T-helper 2 cell treated with Interferon-gamma antibody and Interleukin-4, amounts not matched to agents 5 μg/mL and 100 μg/mL, for 36 hours (primary cell): Measurements from ENCODE around the gene ZNF398.

Experiments
- DNase-seq: peaks from one replicate; pipeline ENCODE4 v3.0.0; 2021; ENCODE audit warnings: low spot score
- H3K27ac Mint-ChIP-seq: one replicate; pipeline ENCODE4 v1.8.0; 2021; ENCODE audit warnings: mild to moderate bottlenecking, mixed read lengths
- H3K27me3 Mint-ChIP-seq: one replicate; pipeline ENCODE4 v1.8.0; 2021; ENCODE audit warnings: low read depth, mixed read lengths
- H3K36me3 Mint-ChIP-seq: one replicate; pipeline ENCODE4 v1.8.0; 2021; ENCODE audit warnings: low read depth, mixed read lengths
- H3K4me1 Mint-ChIP-seq: one replicate; pipeline ENCODE4 v1.8.0; 2021; ENCODE audit warnings: low read depth, mixed read lengths
- H3K4me3 Mint-ChIP-seq: one replicate; pipeline ENCODE4 v1.8.0; 2022; ENCODE audit warnings: mild to moderate bottlenecking, moderate library complexity, mixed read lengths
- H3K9me3 Mint-ChIP-seq: one replicate; pipeline ENCODE4 v1.8.0; 2021; ENCODE audit warnings: mixed read lengths

ZNF398 gene

GRCh38 chr7:149147072-149147751 lies at the start of gene ZNF398:
ZNF398 (plus strand) TSS chr7:149147453; CDS start chr7:149147743, 290 bp downstream.
- Mint-ChIP-seq H3K27me3 (no peaks in the 10 kb centered on the region), H3K4me1 (peaks cover 24% of the 10 kb centered on the region), H3K9me3 (no peaks in the 10 kb centered on the region), H3K4me3 (peak within 1 kb of the TSS; percentile 90), H3K27ac (peak within 1 kb of the TSS; percentile 95), H3K36me3 (peaks cover 6% of the 10 kb centered on the region)
- peak; percentile 79 for DNase-seq

GRCh38 chr7:149099058-149099457 lies 48.2 kb upstream of the ZNF398 start:
- DNase-seq, result no peak
- H3K9me3 Mint-ChIP-seq, result no peaks in the 10 kb centered on the region
- H3K4me3 Mint-ChIP-seq, result no peak overlapping the region
- H3K27ac Mint-ChIP-seq, result no peak overlapping the region
- no peaks in the 10 kb centered on the region for H3K36me3 Mint-ChIP-seq
- H3K4me1 Mint-ChIP-seq, result no peaks in the 10 kb centered on the region
- H3K27me3 Mint-ChIP-seq, result no peaks in the 10 kb centered on the region

GRCh38 chr7:149100821-149101220 lies 46.4 kb upstream of the ZNF398 start:
- no peaks in the 10 kb centered on the region for H3K9me3 Mint-ChIP-seq
- H3K27ac Mint-ChIP-seq, result no peak overlapping the region
- no peaks in the 10 kb centered on the region for H3K36me3 Mint-ChIP-seq
- no peaks in the 10 kb centered on the region for H3K27me3 Mint-ChIP-seq
- DNase-seq, result no peak
- no peak overlapping the region for H3K4me3 Mint-ChIP-seq
- no peaks in the 10 kb centered on the region for H3K4me1 Mint-ChIP-seq

GRCh38 chr7:149102666-149103065 lies 44.6 kb upstream of the ZNF398 start:
- no peak for DNase-seq
- Mint-ChIP-seq H3K27ac (no peak overlapping the region), H3K27me3 (no peaks in the 10 kb centered on the region), H3K4me3 (no peak overlapping the region), H3K36me3 (no peaks in the 10 kb centered on the region), H3K9me3 (no peaks in the 10 kb centered on the region), H3K4me1 (no peaks in the 10 kb centered on the region)

GRCh38 chr7:149103424-149103823 lies 43.8 kb upstream of the ZNF398 start:
- H3K27me3 Mint-ChIP-seq, result no peaks in the 10 kb centered on the region
- H3K4me3 Mint-ChIP-seq, result no peak overlapping the region
- no peaks in the 10 kb centered on the region for H3K4me1 Mint-ChIP-seq
- H3K27ac Mint-ChIP-seq, result no peak overlapping the region
- H3K36me3 Mint-ChIP-seq, result no peaks in the 10 kb centered on the region
- DNase-seq, result no peak
- no peaks in the 10 kb centered on the region for H3K9me3 Mint-ChIP-seq

- no peak for DNase-seq
- no peaks in the 10 kb centered on the region for H3K36me3 Mint-ChIP-seq
- no peak overlapping the region for H3K4me3 Mint-ChIP-seq
- H3K4me1 Mint-ChIP-seq, result no peaks in the 10 kb centered on the region
- H3K27ac Mint-ChIP-seq, result no peak overlapping the region
- H3K27me3 Mint-ChIP-seq, result no peaks in the 10 kb centered on the region
- H3K9me3 Mint-ChIP-seq, result no peaks in the 10 kb centered on the region
Observed at GRCh38 chr7:149104214-149104613, 43.0 kb upstream of the ZNF398 start.

- Mint-ChIP-seq H3K4me1 (no peaks in the 10 kb centered on the region), H3K36me3 (no peaks in the 10 kb centered on the region), H3K27ac (no peak overlapping the region), H3K27me3 (no peaks in the 10 kb centered on the region), H3K4me3 (no peak overlapping the region), H3K9me3 (no peaks in the 10 kb centered on the region)
- no peak for DNase-seq
Observed at GRCh38 chr7:149104749-149105148, 42.5 kb upstream of the ZNF398 start.

- DNase-seq, result no peak
- Mint-ChIP-seq H3K27me3 (no peaks in the 10 kb centered on the region), H3K36me3 (no peaks in the 10 kb centered on the region), H3K27ac (no peak overlapping the region), H3K4me3 (no peak overlapping the region), H3K4me1 (no peaks in the 10 kb centered on the region), H3K9me3 (no peaks in the 10 kb centered on the region)
Observed at GRCh38 chr7:149109969-149110368, 37.3 kb upstream of the ZNF398 start.

- Mint-ChIP-seq H3K27me3 (no peaks in the 10 kb centered on the region), H3K9me3 (no peaks in the 10 kb centered on the region), H3K4me1 (peaks cover 19% of the 10 kb centered on the region), H3K4me3 (peak overlapping the region; percentile 100), H3K27ac (peak overlapping the region; percentile 100), H3K36me3 (peaks cover 23% of the 10 kb centered on the region)
- no peak for DNase-seq
Observed at GRCh38 chr7:149125189-149125862, 21.9 kb upstream of the ZNF398 start.

- Mint-ChIP-seq H3K36me3 (peaks cover 31% of the 10 kb centered on the region), H3K4me3 (peak within 1 kb of the TSS; percentile 100), H3K4me1 (peaks cover 19% of the 10 kb centered on the region), H3K27me3 (no peaks in the 10 kb centered on the region), H3K9me3 (peaks cover 7% of the 10 kb centered on the region), H3K27ac (peak within 1 kb of the TSS; percentile 100)
- DNase-seq, result peak; percentile 93
Observed at GRCh38 chr7:149125863-149126661, 21.2 kb upstream of the ZNF398 start, which contains the start of gene ZNF425. ZNF425 (minus strand) TSS chr7:149126324; CDS start chr7:149126213, 111 bp downstream.

- peak overlapping the region; percentile 100 for H3K4me3 Mint-ChIP-seq
- DNase-seq, result peak; percentile 80
- H3K36me3 Mint-ChIP-seq, result peaks cover 38% of the 10 kb centered on the region
- H3K9me3 Mint-ChIP-seq, result peaks cover 10% of the 10 kb centered on the region
- H3K27ac Mint-ChIP-seq, result peak overlapping the region; percentile 100
- H3K4me1 Mint-ChIP-seq, result peaks cover 19% of the 10 kb centered on the region
- H3K27me3 Mint-ChIP-seq, result no peaks in the 10 kb centered on the region
Observed at GRCh38 chr7:149126662-149127266, 20.5 kb upstream of the ZNF398 start.

- Mint-ChIP-seq H3K4me1 (peaks cover 10% of the 10 kb centered on the region), H3K9me3 (peaks cover 10% of the 10 kb centered on the region), H3K27ac (no peak overlapping the region), H3K4me3 (no peak overlapping the region), H3K36me3 (peaks cover 54% of the 10 kb centered on the region), H3K27me3 (no peaks in the 10 kb centered on the region)
- DNase-seq, result no peak
Observed at GRCh38 chr7:149130572-149131198, 16.6 kb upstream of the ZNF398 start.

GRCh38 chr7:149133028-149133710 lies 14.1 kb upstream of the ZNF398 start:
- no peak overlapping the region for H3K4me3 Mint-ChIP-seq
- H3K27me3 Mint-ChIP-seq, result no peaks in the 10 kb centered on the region
- H3K9me3 Mint-ChIP-seq, result peaks cover 10% of the 10 kb centered on the region
- peaks cover 46% of the 10 kb centered on the region for H3K36me3 Mint-ChIP-seq
- DNase-seq, result no peak
- H3K4me1 Mint-ChIP-seq, result peaks cover 3% of the 10 kb centered on the region
- H3K27ac Mint-ChIP-seq, result no peak overlapping the region
